ENCODE data around the gene DKK1. TPM values are rescaled to one million over a fixed set of nuclear protein-coding genes. Genes with fewer than 3 reads are reported as not detected.

Gene DKK1
- total RNA-seq, 1 donor from 2014 or later: not detected

DNA sequence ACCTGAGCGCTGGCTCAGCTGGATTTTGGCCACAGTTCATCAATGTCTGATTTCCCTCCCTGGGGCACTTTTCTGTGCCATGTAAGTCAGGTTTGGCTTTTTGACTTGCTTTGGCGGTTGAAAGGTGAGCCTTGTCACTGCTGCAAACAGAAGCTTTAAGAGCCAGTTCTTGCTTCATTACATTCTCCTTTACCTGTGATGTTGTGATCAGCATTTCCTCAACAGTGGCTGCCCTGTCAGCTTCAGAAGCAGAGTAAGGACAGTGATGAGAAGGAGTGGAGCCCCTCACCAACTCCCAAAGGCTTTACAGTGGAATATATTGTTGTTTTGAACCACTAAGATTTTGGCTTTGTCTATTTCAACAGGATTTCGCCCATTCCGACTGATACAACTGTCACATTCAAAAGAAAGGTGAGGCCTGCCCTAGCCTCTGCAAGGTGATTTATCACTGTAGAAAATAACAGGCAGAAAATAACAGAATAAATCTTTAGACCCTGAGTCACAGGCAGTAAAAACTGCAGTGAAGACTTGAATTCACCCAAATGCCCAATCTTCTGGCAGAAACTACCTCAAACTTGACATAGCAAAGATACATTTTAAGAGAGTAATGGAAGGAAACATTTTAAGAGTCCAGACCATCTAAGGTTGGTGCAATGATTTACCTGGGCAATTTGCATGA, 13.3 kb upstream of the DKK1 start:
- no peak overlapping the region for H3K27ac Mint-ChIP-seq

DNA sequence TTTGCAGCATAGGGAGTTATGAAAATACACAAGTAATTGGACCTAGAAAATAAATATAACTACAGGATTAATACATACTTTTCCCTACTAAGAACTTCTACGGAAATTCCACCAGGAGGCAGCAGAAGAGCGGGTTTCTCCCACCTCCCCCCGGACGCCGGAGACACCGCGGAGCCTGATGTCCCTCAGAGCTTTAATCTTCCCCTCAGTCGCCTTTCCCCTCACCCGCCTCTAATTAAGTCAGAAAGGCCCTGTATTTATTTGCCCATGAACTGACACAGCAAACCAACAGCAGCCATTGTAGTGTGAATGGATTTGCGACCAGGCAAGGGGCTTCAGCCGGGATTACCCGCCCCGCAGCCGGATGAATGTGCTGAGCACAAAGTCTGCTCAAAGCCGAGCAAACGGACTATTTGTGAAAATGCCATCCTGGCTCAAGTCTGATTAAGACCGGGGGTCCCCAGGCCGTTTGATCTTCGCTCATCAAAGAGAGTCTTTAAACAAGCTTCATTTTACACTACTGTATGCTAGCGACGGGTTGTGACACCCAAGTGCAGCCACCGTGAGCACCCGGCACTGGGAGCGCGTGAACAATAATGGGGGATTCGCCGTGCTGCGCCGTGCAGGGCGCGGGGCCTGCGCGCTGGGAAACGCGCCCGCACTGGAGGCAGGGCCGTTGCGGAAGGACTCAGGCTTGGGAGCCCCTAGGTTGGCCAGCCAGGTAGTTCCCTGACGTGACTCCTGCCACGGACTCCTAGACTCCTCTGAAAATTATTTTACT, 5.6 kb upstream of the DKK1 start:
- H3K27me3 Mint-ChIP-seq: peaks cover 45% of the 10 kb centered on the region
- no peak overlapping the region for H3K4me3 Mint-ChIP-seq
- intact Hi-C loops (cut with micrococcal nuclease): loop anchor here (2.0 to 10.0 kb wide), 2 partner anchors 180 to 476 kb away; no protein-coding TSS in a partner anchor

More for the DNA sequence above, 13.3 kb upstream of the DKK1 start:
- Mint-ChIP-seq H3K9me3 (no peaks in the 10 kb centered on the region), H3K4me1 (no peaks in the 10 kb centered on the region), H3K36me3 (ENCODE audit: low read depth) (no peaks in the 10 kb centered on the region), H3K27me3 (no peaks in the 10 kb centered on the region), H3K4me3 (no peak overlapping the region)
- no peak for DNase-seq
- intact Hi-C loops (cut with micrococcal nuclease): loop anchor here (10.0 kb wide), 1 partner anchor 484 kb away; no protein-coding TSS in a partner anchor

DNA sequence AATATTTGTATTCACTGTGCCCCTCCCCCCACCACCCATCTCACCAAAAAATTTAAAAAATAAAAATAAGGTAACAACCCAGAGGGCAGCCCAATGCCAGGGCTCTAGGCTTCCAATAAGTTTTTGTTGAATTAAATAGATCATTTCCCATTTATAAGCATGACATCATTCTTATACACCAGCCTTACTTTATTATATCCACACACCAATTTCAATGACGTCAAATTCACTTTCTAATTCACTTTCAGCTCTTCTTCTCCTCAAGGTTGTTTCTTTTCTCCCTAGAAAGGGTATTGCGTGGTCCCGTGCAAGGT, 1.2 kb upstream of the DKK1 start:
- no peaks in the 10 kb centered on the region for H3K36me3 Mint-ChIP-seq (ENCODE audit: low read depth)
- H3K9me3 Mint-ChIP-seq: no peaks in the 10 kb centered on the region
- no peak for DNase-seq
- peaks cover 69% of the 10 kb centered on the region for H3K27me3 Mint-ChIP-seq
- H3K4me3 Mint-ChIP-seq: no peak overlapping the region
- intact Hi-C loops (cut with micrococcal nuclease): no loop called here
- H3K4me1 Mint-ChIP-seq: peaks cover 10% of the 10 kb centered on the region
- H3K27ac Mint-ChIP-seq: no peak overlapping the region

More for the DNA sequence above, 5.6 kb upstream of the DKK1 start:
- peak; percentile 59 for DNase-seq
- Mint-ChIP-seq H3K9me3 (no peaks in the 10 kb centered on the region), H3K4me1 (peaks cover 4% of the 10 kb centered on the region), H3K36me3 (ENCODE audit: low read depth) (no peaks in the 10 kb centered on the region), H3K27ac (no peak overlapping the region)

- H3K36me3 Mint-ChIP-seq (ENCODE audit: low read depth): no peaks in the 10 kb centered on the region
- DNase-seq: no peak
- intact Hi-C loops (cut with micrococcal nuclease): no loop called here
- peaks cover 10% of the 10 kb centered on the region for H3K4me1 Mint-ChIP-seq
- no peak overlapping the region for H3K4me3 Mint-ChIP-seq
- no peak overlapping the region for H3K27ac Mint-ChIP-seq
- peaks cover 64% of the 10 kb centered on the region for H3K27me3 Mint-ChIP-seq
- no peaks in the 10 kb centered on the region for H3K9me3 Mint-ChIP-seq
Measured at GRCh38 chr10:52313256-52313932, 687 bp upstream of the DKK1 start.

- H3K4me3 Mint-ChIP-seq: no peak overlapping the region
- intact Hi-C loops (cut with micrococcal nuclease): no loop called here
- no peaks in the 10 kb centered on the region for H3K36me3 Mint-ChIP-seq (ENCODE audit: low read depth)
- H3K4me1 Mint-ChIP-seq: peaks cover 10% of the 10 kb centered on the region
- H3K27ac Mint-ChIP-seq: no peak overlapping the region
- DNase-seq: no peak
- H3K27me3 Mint-ChIP-seq: peaks cover 49% of the 10 kb centered on the region
- no peaks in the 10 kb centered on the region for H3K9me3 Mint-ChIP-seq
Measured at GRCh38 chr10:52314822-52315552, 906 bp downstream of the DKK1 start.

- DNase-seq: no peak
- H3K36me3 Mint-ChIP-seq (ENCODE audit: low read depth): no peaks in the 10 kb centered on the region
- intact Hi-C loops (cut with micrococcal nuclease): no loop called here
- H3K4me3 Mint-ChIP-seq: no peak overlapping the region
- no peaks in the 10 kb centered on the region for H3K9me3 Mint-ChIP-seq
- H3K27ac Mint-ChIP-seq: no peak overlapping the region
- H3K27me3 Mint-ChIP-seq: peaks cover 45% of the 10 kb centered on the region
- peaks cover 10% of the 10 kb centered on the region for H3K4me1 Mint-ChIP-seq
Measured at GRCh38 chr10:52316001-52316400, 1.9 kb downstream of the DKK1 start.

GRCh38 chr10:52316500-52316899, 2.4 kb downstream of the DKK1 start:
- Mint-ChIP-seq H3K27ac (no peak overlapping the region), H3K4me3 (no peak overlapping the region), H3K36me3 (ENCODE audit: low read depth) (no peaks in the 10 kb centered on the region), H3K4me1 (peaks cover 10% of the 10 kb centered on the region), H3K27me3 (peaks cover 41% of the 10 kb centered on the region), H3K9me3 (no peaks in the 10 kb centered on the region)
- DNase-seq: no peak
- intact Hi-C loops (cut with micrococcal nuclease): no loop called here

GRCh38 chr10:52318136-52318701, 4.1 kb downstream of the DKK1 start:
- DNase-seq: no peak
- Mint-ChIP-seq H3K9me3 (no peaks in the 10 kb centered on the region), H3K27me3 (peaks cover 26% of the 10 kb centered on the region), H3K4me1 (peaks cover 8% of the 10 kb centered on the region), H3K27ac (no peak overlapping the region), H3K36me3 (ENCODE audit: low read depth) (no peaks in the 10 kb centered on the region), H3K4me3 (no peak overlapping the region)
- intact Hi-C loops (cut with micrococcal nuclease): no loop called here

DNA sequence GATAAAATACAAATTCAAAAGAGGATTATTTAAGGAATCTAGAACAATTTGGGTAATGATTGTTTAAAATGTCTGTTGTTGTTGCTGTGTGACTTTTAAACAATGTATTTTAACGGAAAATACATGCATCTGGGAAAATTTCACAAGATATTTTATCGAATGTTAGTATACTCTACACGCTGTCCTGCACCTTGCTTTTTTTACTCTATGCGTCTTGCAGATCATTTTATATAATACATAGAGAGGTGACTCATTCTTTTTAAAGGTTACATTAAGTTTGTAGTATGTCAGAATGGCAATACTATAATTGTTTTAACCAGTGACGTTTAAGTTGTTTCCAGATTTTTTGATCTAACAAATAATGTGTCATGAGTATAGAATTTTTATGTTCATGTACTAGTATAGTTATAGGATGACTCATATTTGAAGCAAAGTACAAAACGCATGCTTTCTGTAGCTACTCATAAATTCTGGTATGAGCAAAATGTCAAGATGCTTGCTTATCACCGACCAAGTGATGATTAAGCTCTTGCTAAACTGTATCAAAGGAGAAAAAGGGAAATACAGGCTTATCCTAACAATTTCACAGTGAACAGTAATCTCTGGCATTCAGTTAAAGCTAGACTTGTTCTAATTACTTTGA, 4.9 kb downstream of the DKK1 start:
- Mint-ChIP-seq H3K9me3 (no peaks in the 10 kb centered on the region), H3K36me3 (ENCODE audit: low read depth) (no peaks in the 10 kb centered on the region), H3K4me3 (no peak overlapping the region), H3K27ac (no peak overlapping the region), H3K4me1 (peaks cover 4% of the 10 kb centered on the region), H3K27me3 (peaks cover 20% of the 10 kb centered on the region)
- intact Hi-C loops (cut with micrococcal nuclease): no loop called here
- DNase-seq: no peak

- DNase-seq: no peak
- Mint-ChIP-seq H3K9me3 (no peaks in the 10 kb centered on the region), H3K36me3 (ENCODE audit: low read depth) (no peaks in the 10 kb centered on the region), H3K4me1 (no peaks in the 10 kb centered on the region), H3K4me3 (no peak overlapping the region), H3K27ac (no peak overlapping the region), H3K27me3 (peaks cover 10% of the 10 kb centered on the region)
- intact Hi-C loops (cut with micrococcal nuclease): no loop called here
Measured at GRCh38 chr10:52319926-52320325, 5.8 kb downstream of the DKK1 start.

DNA sequence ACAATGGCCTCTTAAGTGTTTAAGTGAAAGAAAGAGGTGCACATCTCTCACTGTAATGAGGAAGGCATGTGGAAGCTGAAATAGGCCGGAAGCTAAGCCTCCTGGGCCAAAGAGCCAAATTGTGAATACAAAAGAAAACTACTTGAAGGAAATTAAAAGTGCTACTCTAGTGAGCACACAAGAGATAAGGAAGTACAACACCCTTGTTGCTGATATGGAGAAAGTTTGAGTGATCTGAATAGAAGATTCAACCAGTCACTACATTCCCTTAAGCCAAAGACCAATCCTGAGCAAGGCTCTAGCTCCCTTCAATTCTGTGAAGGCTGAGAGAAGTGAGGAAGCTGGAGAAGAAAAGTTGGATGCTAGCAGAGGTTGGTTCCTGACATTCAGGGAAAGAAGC, 8.2 kb downstream of the DKK1 start:
- no peaks in the 10 kb centered on the region for H3K4me1 Mint-ChIP-seq
- H3K27ac Mint-ChIP-seq: no peak overlapping the region
- DNase-seq: no peak
- no peaks in the 10 kb centered on the region for H3K36me3 Mint-ChIP-seq (ENCODE audit: low read depth)
- H3K27me3 Mint-ChIP-seq: no peaks in the 10 kb centered on the region
- H3K4me3 Mint-ChIP-seq: no peak overlapping the region
- intact Hi-C loops (cut with micrococcal nuclease): no loop called here
- H3K9me3 Mint-ChIP-seq: no peaks in the 10 kb centered on the region

DNA sequence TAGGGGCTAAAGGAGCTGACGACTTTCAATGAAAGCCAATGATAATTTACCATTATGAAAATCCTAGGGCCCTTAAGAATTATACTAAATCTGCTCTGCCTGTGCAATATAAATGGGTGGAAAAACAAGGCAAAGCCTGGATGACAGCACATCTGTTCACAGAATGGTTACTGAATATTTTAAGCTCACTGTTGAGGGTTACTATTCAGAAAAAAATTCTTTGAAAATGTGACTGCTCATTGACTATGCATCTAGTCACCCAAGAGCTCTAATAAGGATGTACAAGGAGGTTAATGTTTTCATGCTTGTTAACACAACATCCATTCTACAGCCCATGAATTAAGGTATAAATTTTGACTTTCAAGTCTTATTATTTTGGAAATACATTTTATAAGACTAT, 8.9 kb downstream of the DKK1 start:
- Mint-ChIP-seq H3K4me1 (no peaks in the 10 kb centered on the region), H3K27ac (no peak overlapping the region), H3K27me3 (no peaks in the 10 kb centered on the region), H3K4me3 (no peak overlapping the region), H3K9me3 (no peaks in the 10 kb centered on the region), H3K36me3 (ENCODE audit: low read depth) (no peaks in the 10 kb centered on the region)
- no peak for DNase-seq
- intact Hi-C loops (cut with micrococcal nuclease): no loop called here

DNA sequence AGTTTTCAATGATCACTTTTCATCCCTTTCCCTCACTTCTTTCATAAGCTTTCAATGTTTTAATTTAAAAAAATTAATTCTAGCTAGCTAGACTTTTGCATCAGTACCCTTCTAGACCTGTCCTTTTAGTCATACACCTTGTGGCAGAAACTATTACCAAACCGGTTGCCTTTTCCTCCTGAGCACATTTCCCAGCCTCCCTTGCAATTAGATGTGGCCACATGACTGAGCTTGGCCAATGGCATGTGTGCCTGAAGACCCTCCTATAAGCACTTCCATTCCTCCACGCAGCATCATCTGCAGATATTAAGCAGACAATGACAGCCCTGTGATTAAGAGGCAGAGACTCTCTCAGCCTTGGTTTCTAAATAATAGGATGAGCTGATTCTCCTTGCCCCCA, 12.3 kb downstream of the DKK1 start:
- no peaks in the 10 kb centered on the region for H3K4me1 Mint-ChIP-seq
- H3K4me3 Mint-ChIP-seq: no peak overlapping the region
- no peak overlapping the region for H3K27ac Mint-ChIP-seq
- H3K9me3 Mint-ChIP-seq: no peaks in the 10 kb centered on the region
- DNase-seq: no peak
- H3K27me3 Mint-ChIP-seq: no peaks in the 10 kb centered on the region
- H3K36me3 Mint-ChIP-seq (ENCODE audit: low read depth): no peaks in the 10 kb centered on the region
- intact Hi-C loops (cut with micrococcal nuclease): no loop called here
